ENCODE results near the gene KCNAB1. TPM values are rescaled to one million over a fixed set of nuclear protein-coding genes. Genes with fewer than 3 reads are reported as not detected.

KCNAB1 gene
- total and polyA plus RNA-seq, 2 of the 8 experiments (the other 6 are each of a cell fraction or from before 2014, with no cell fraction given), result 0.51 to 2.3 TPM

- TF ChIP-seq GTF2F1 (IDR thresholded peaks at IDR 0.05; ENCODE audit: borderline replicate concordance, low read depth, low read length) (no peak), SUZ12 (IDR thresholded peaks at IDR 0.05; ENCODE audit: low read length) (no peak), JUN (IDR thresholded peaks at IDR 0.05; ENCODE audit: low read depth, low read length) (no peak), RNF2 (IDR thresholded peaks at IDR 0.05; ENCODE audit: borderline replicate concordance, low read depth, low read length, missing control alignments, poor library complexity, severe bottlenecking) (no peak), CBX8 (IDR thresholded peaks at IDR 0.05; ENCODE audit: borderline replicate concordance, low read depth, low read length) (no peak), CBX5 (IDR thresholded peaks at IDR 0.05; ENCODE audit: low read depth, low read length) (no peak)
- TF ChIP-seq, protein P1, sequence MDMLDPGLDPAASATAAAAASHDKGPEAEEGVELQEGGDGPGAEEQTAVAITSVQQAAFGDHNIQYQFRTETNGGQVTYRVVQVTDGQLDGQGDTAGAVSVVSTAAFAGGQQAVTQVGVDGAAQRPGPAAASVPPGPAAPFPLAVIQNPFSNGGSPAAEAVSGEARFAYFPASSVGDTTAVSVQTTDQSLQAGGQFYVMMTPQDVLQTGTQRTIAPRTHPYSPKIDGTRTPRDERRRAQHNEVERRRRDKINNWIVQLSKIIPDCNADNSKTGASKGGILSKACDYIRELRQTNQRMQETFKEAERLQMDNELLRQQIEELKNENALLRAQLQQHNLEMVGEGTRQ (IDR thresholded peaks at IDR 0.05; ENCODE audit: low read length), result no peak
These were observed 191.1 kb downstream of the KCNAB1 start (continued) for GRCh38 chr3:156311431-156311830.

Measured in H1 (cell line).